Upper lobe of right lung (tissue), 1 donor: Measurements from ENCODE around the gene GAN. TPM values are rescaled to one million over a fixed set of nuclear protein-coding genes. Genes with fewer than 3 reads are reported as not detected.
A peak's percentile ranks its signal among the peaks of the same experiment; 100 is the strongest.

Experiments
- ATAC-seq: fragments of 200-7000 bp; cut with Tn5 transposase; one replicate; pipeline ENCODE4 v1.9.1; 2020; ENCODE audit warnings: mild to moderate bottlenecking, moderate library complexity
- DNase-seq: peaks from one replicate; pipeline ENCODE4 v3.0.0-alpha.2; 2020
- H3K27ac ChIP-seq: fragments of 200-600 bp; one replicate; pipeline ENCODE4 v1.8.0; 2022
- H3K27me3 ChIP-seq: fragments of 200-600 bp; one replicate; pipeline ENCODE4 v1.8.0; 2022; ENCODE audit warnings: mild to moderate bottlenecking
- H3K36me3 ChIP-seq: fragments of 200-600 bp; one replicate; pipeline ENCODE4 v1.8.0; 2022
- H3K4me1 ChIP-seq: fragments of 200-600 bp; one replicate; pipeline ENCODE4 v1.8.0; 2022
- H3K4me3 ChIP-seq: fragments of 200-600 bp; one replicate; pipeline ENCODE4 v1.8.0; 2022; ENCODE audit warnings: mild to moderate bottlenecking
- H3K9me3 ChIP-seq: fragments of 200-600 bp; one replicate; pipeline ENCODE4 v1.8.0; 2022
- intact Hi-C: fragments of 100-400 bp; cut with DNase I; formaldehyde crosslinking; loops from one replicate; pipeline ENCODE4 v1.11.0; 2022
- total RNA-seq: library from RNA; stranded (reverse); fragmentation: NEBNext Ultra II Directional; extraction: Animal tissue kit (Norgen Biotek cat#: 25700); gene quantifications from one replicate; pipeline ENCODE4 v1.2.1, GENCODE V29; 2021
- TF ChIP-seq, protein P1 (sequence below): fragments of 200-600 bp; IDR thresholded peaks from one replicate; pipeline ENCODE4 v1.8.0; 2022; ENCODE audit warnings: antibody characterized with exemption
- donor health status: DM: no; HTN: yes; CAD: no; lungs with severe emphysema.

GAN gene
- total RNA-seq, 1 donor from 2014 or later, result 7.3 TPM

DNA sequence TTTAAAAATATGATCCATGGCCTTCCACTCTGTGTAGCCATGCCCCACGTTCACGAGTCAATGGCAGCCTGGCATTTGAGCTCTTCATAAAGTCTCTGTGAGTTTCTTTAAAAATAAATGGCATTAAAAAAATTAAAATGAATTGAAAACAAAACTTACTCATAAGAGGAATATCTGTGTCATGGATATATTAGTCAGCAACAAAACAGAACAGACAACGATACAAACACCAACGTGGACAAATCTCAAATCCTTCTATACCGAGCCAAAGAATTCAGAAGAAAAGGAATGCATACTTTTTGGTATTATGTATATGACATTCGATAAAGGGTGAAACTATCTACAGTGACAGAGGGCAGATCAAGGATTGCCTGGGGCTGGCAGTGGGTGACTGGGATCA is 121.6 kb downstream of the GAN start:
- no peaks in the 10 kb centered on the region for H3K27me3 ChIP-seq
- no peaks in the 10 kb centered on the region for H3K4me1 ChIP-seq
- ATAC-seq (no peak), DNase-seq (no peak)
- no peak overlapping the region for H3K27ac ChIP-seq
- no peak overlapping the region for H3K4me3 ChIP-seq
- H3K36me3 ChIP-seq, result no peaks in the 10 kb centered on the region
- TF ChIP-seq, protein P1, sequence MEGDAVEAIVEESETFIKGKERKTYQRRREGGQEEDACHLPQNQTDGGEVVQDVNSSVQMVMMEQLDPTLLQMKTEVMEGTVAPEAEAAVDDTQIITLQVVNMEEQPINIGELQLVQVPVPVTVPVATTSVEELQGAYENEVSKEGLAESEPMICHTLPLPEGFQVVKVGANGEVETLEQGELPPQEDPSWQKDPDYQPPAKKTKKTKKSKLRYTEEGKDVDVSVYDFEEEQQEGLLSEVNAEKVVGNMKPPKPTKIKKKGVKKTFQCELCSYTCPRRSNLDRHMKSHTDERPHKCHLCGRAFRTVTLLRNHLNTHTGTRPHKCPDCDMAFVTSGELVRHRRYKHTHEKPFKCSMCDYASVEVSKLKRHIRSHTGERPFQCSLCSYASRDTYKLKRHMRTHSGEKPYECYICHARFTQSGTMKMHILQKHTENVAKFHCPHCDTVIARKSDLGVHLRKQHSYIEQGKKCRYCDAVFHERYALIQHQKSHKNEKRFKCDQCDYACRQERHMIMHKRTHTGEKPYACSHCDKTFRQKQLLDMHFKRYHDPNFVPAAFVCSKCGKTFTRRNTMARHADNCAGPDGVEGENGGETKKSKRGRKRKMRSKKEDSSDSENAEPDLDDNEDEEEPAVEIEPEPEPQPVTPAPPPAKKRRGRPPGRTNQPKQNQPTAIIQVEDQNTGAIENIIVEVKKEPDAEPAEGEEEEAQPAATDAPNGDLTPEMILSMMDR, result no peak
- intact Hi-C loops, result no loop called here
- H3K9me3 ChIP-seq, result no peaks in the 10 kb centered on the region

DNA sequence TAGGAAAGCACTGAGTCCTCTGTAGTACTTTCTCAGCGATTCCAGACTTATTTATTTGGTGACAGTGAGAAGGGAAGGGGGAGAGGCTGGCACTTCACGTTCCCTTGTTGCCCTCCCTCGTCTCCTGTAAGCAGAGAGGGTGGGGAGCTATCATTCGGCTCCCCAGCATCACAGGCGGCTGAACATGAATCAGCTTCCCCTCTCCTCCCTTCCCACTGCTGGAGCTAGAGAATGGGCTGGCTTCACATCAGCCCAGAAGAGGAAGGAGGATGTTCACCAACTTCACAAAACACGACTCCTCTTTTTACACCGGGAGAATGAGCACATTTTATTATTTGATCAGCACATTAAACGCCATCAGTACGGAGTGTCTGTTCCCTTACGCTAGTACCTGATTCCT is 123.1 kb downstream of the GAN start:
- TF ChIP-seq, protein P1, result no peak
- DNase-seq (no peak), ATAC-seq (peak; percentile 69)
- Histone ChIP-seq H3K4me1 (no peaks in the 10 kb centered on the region), H3K4me3 (no peak overlapping the region), H3K36me3 (no peaks in the 10 kb centered on the region), H3K27ac (no peak overlapping the region), H3K9me3 (no peaks in the 10 kb centered on the region), H3K27me3 (no peaks in the 10 kb centered on the region)
- intact Hi-C loops, result no loop called here

Other genes starting within 250 kb of the GAN start
- gene C16orf46, start 237.7 kb upstream of the GAN start, total RNA-seq, result 1.5 TPM
- 17.0 TPM for gene GCSH, start 218.6 kb upstream of the GAN start, total RNA-seq
- 0.75 TPM for gene BCO1, start 76.3 kb upstream of the GAN start, total RNA-seq
- 73.8 TPM for gene CMIP, start 129.8 kb downstream of the GAN start, total RNA-seq